Body of pancreas (tissue), 4 donors: Measurements from ENCODE around the gene DPEP1. TPM values are rescaled to one million over a fixed set of nuclear protein-coding genes. Genes with fewer than 3 reads are reported as not detected.

Experiments
- ATAC-seq: fragments of 150-250 bp; one replicate; pipeline ENCODE4 v1.9.1; 2016
- DNase-seq, 4 donors: peaks; one replicate each; pipeline ENCODE4 v3.0.0-alpha.2; 2019
- H3K27ac ChIP-seq, 4 donors: fragments of 200-600 bp; sonication (generic); 1 replicate in 3 of 4; 2 replicates in 1 of 4; pipeline versions ENCODE4 v1.5.1 to v1.6.1; 2016 to 2019; ENCODE audit warnings: mild to moderate bottlenecking in 1 of 4, mixed read lengths in 1 of 4, moderate library complexity in 1 of 4
- H3K27me3 ChIP-seq, 2 donors: fragments of 200-600 bp; sonication (generic); one replicate each; pipeline ENCODE4 v1.6.0; 2016; ENCODE audit warnings: mild to moderate bottlenecking in 1 of 2
- H3K36me3 ChIP-seq, 2 donors: fragments of 200-600 bp; sonication (generic); replicated peaks in 1 of 2; 2 replicates each; pipeline ENCODE4 v1.5.1; 2016; ENCODE audit warnings: low read depth in 2 of 2; ENCODE audit not compliant: insufficient read depth in 1 of 2
- H3K4me1 ChIP-seq: fragments of 200-600 bp; sonication (generic); one replicate; pipeline ENCODE4 v1.6.0; 2016
- H3K4me3 ChIP-seq, 2 donors: fragments of 200-600 bp; sonication (generic); 1 replicate in 1 of 2; 2 replicates in 1 of 2; pipeline ENCODE4 v1.5.1; 2016 to 2019
- H3K9me3 ChIP-seq, 3 donors: fragments of 200-600 bp; sonication (generic); 1 replicate in 2 of 3; 2 replicates in 1 of 3; pipeline ENCODE4 v1.5.1; 2016
- CTCF ChIP-seq, 7 experiments: fragments of 450-650 bp in 4 of 7; fragments of 200-600 bp in 3 of 7; sonication (generic) in 3 of 7; IDR thresholded peaks; one replicate each; pipeline ENCODE4 v1.5.1; 2016 to 2019; ENCODE audit warnings: antibody characterized with exemption in 7 of 7
- POLR2A ChIP-seq, 3 donors: fragments of 450-650 bp; IDR thresholded peaks; one replicate each; pipeline ENCODE4 v1.6.1; 2016; ENCODE audit warnings: antibody characterized with exemption in 3 of 3, mild to moderate bottlenecking in 2 of 3
- WGBS, 2 donors: methylation state at CpG; one replicate each; pipeline ENCODE4 v1.1.5; 2017; 5-methylcytosine and 5-hydroxymethylcytosine counted together
- intact Hi-C: fragments of 100-400 bp; cut with DNase I; formaldehyde crosslinking; loops from one replicate; pipeline ENCODE4 v1.15.1; 2023
- total RNA-seq, 2 donors: library from RNA; depleted of rRNA; stranded (reverse); fragments of >200 nt; gene quantifications; one replicate each; pipeline ENCODE4 v1.1.0, GENCODE V29; 2016

DPEP1 gene
- total RNA-seq, 2 donors from 2014 or later = 116 to 147 TPM

GRCh38 chr16:89595330-89596060 lies 17.9 kb upstream of the DPEP1 start:
- WGBS, 2 donors = 87 to 89% methylated on average over 19 to 42 of the region's 47 CpGs
- no peak overlapping the region for H3K4me3 ChIP-seq
- H3K36me3 ChIP-seq = no peaks in the 10 kb centered on the region
- H3K4me1 ChIP-seq = no peaks in the 10 kb centered on the region
- no peaks in the 10 kb centered on the region for H3K9me3 ChIP-seq
- H3K27me3 ChIP-seq = no peaks in the 10 kb centered on the region
- no peak overlapping the region for H3K27ac ChIP-seq
- intact Hi-C loops = no loop called here
- ATAC-seq = no peak
- TF ChIP-seq CTCF (IDR thresholded peaks at IDR 0.05) = no peak
- no peak for DNase-seq

GRCh38 chr16:89596061-89596689 lies 17.3 kb upstream of the DPEP1 start:
- TF ChIP-seq CTCF (IDR thresholded peaks at IDR 0.05) = no peak
- Histone ChIP-seq H3K4me1 (no peaks in the 10 kb centered on the region), H3K27me3 (no peaks in the 10 kb centered on the region), H3K4me3 (no peak overlapping the region), H3K9me3 (no peaks in the 10 kb centered on the region), H3K36me3 (no peaks in the 10 kb centered on the region), H3K27ac (no peak overlapping the region)
- intact Hi-C loops = no loop called here
- DNase-seq = no peak
- 75 to 86% methylated on average over 14 to 25 of the region's 25 CpGs for WGBS, 2 donors
- ATAC-seq = no peak

GRCh38 chr16:89596957-89597649 lies 16.3 kb upstream of the DPEP1 start:
- no peaks in the 10 kb centered on the region for H3K4me1 ChIP-seq
- WGBS, 2 donors = 80 to 82% methylated on average over 12 to 18 of the region's 19 CpGs
- no peaks in the 10 kb centered on the region for H3K9me3 ChIP-seq
- H3K27me3 ChIP-seq = no peaks in the 10 kb centered on the region
- intact Hi-C loops = no loop called here
- TF ChIP-seq CTCF (IDR thresholded peaks at IDR 0.05) (no peak), POLR2A (IDR thresholded peaks at IDR 0.05) (no peak)
- no peak overlapping the region for H3K27ac ChIP-seq
- no peak overlapping the region for H3K4me3 ChIP-seq
- no peak for ATAC-seq
- no peak for DNase-seq
- no peaks in the 10 kb centered on the region for H3K36me3 ChIP-seq

GRCh38 chr16:89598199-89598598 lies 15.2 kb upstream of the DPEP1 start:
- H3K4me3 ChIP-seq = no peak overlapping the region
- no peak for TF ChIP-seq CTCF (IDR thresholded peaks at IDR 0.05)
- TF ChIP-seq POLR2A (IDR thresholded peaks at IDR 0.05) = no peak
- no peak for ATAC-seq
- WGBS, 2 donors = 51 to 58% methylated on average over 3 to 11 of the region's 14 CpGs
- intact Hi-C loops = no loop called here
- H3K27ac ChIP-seq = no peak overlapping the region
- H3K27me3 ChIP-seq = no peaks in the 10 kb centered on the region
- no peaks in the 10 kb centered on the region for H3K36me3 ChIP-seq
- H3K4me1 ChIP-seq = no peaks in the 10 kb centered on the region
- DNase-seq = no peak
- no peaks in the 10 kb centered on the region for H3K9me3 ChIP-seq
